HepG2 (cell line): ENCODE data around the gene ALG10. TPM values are rescaled to one million over a fixed set of nuclear protein-coding genes. Genes with fewer than 3 reads are reported as not detected.

ENCODE experiments used
- ATAC-seq: fragments of 200-7000 bp; cut with Tn5 transposase; 3 replicates; pipeline ENCODE4 v1.9.1; 2020; ENCODE audit warnings: mild to moderate bottlenecking, moderate library complexity
- BruUV-seq: library from RNA; stranded (reverse); fragments of 400-500 nt; replicated peaks from 2 replicates; lab custom pipeline; 2021; lab: Mats Ljungman, UMichigan
- CTCF ChIA-PET: fragments of 300-600 bp; formaldehyde crosslinking; extraction: SDS; loops from one replicate; lab custom pipeline; 2021; ENCODE audit warnings: low total read pairs, inconsistent platforms, low intra/inter-chr PET ratio; lab: Yijun Ruan, JAX
- POLR2A ChIA-PET: fragments of 350-600 bp; sonication (Branson Sonifier 250); formaldehyde crosslinking; loops from one replicate; lab custom pipeline; 2020; ENCODE audit warnings: antibody characterized with exemption, inconsistent platforms; lab: Yijun Ruan, JAX
- DNase-seq: peaks from one replicate; pipeline ENCODE4 v3.0.0-alpha.2; 2015; ENCODE audit warnings: low spot score
- FAIRE-seq: peaks from 3 replicates; lab custom pipeline; 2011; peaks lifted over from hg19 to GRCh38; lab: Jason Lieb, UNC
- H2AFZ ChIP-seq: one replicate; pipeline ENCODE4 v1.6.1; 2011; ENCODE audit warnings: low read length, inconsistent platforms
- H3K27ac ChIP-seq: fragments of 300-600 bp; 3 replicates; pipeline ENCODE4 v1.8.0; 2011; ENCODE audit warnings: mixed run types, mild to moderate bottlenecking, mixed read lengths, low read length, inconsistent platforms; ENCODE audit not compliant: insufficient read depth; ENCODE audit errors: extremely low read length
- H3K27me3 ChIP-seq, 2 experiments: fragments of 200-600 bp in 1 of 2; 2 replicates in 1 of 2; 3 replicates in 1 of 2; pipeline versions ENCODE4 v1.6.0 to v1.8.0; 2011; ENCODE audit warnings: low read length in 2 of 2, mild to moderate bottlenecking in 2 of 2, moderate library complexity in 2 of 2, inconsistent platforms in 1 of 2; ENCODE audit not compliant: insufficient read depth in 2 of 2, control insufficient read depth in 1 of 2
- H3K36me3 ChIP-seq, 2 experiments: fragments of 200-600 bp in 1 of 2; replicated peaks in 1 of 2; 2 replicates in 1 of 2; 3 replicates in 1 of 2; pipeline versions ENCODE4 v1.5.1 to v1.8.0; 2011; ENCODE audit warnings: low read length in 2 of 2, inconsistent platforms in 1 of 2; ENCODE audit not compliant: insufficient read depth in 2 of 2, control insufficient read depth in 1 of 2
- H3K4me1 ChIP-seq: 2 replicates; pipeline ENCODE4 v1.5.1; 2012; ENCODE audit warnings: low read length, inconsistent platforms; ENCODE audit not compliant: insufficient read depth
- H3K4me2 ChIP-seq: 2 replicates; pipeline ENCODE4 v1.6.0; 2011; ENCODE audit warnings: low read depth, low read length, inconsistent platforms
- H3K4me3 ChIP-seq, 3 experiments: fragments of 200-600 bp in 1 of 3; sonication (generic), shearing (Covaris generic) in 1 of 3; replicated peaks in 1 of 3; 2 replicates each; pipeline ENCODE4 v1.5.1; 2011 to 2016; ENCODE audit warnings: low read length in 3 of 3, inconsistent platforms in 2 of 3, low read depth in 2 of 3, mild to moderate bottlenecking in 2 of 3, control low read depth in 1 of 3, mixed read lengths in 1 of 3; ENCODE audit not compliant: insufficient read depth in 1 of 3
- H3K79me2 ChIP-seq: one replicate; pipeline ENCODE4 v1.6.1; 2011; ENCODE audit warnings: low read length, inconsistent platforms; ENCODE audit not compliant: insufficient read depth
- H3K9ac ChIP-seq: 2 replicates; pipeline ENCODE4 v1.6.0; 2011; ENCODE audit warnings: mild to moderate bottlenecking, low read depth, low read length, inconsistent platforms; ENCODE audit not compliant: insufficient read depth
- H3K9me3 ChIP-seq: 2 replicates; pipeline ENCODE4 v1.5.1; 2012; ENCODE audit warnings: mild to moderate bottlenecking, low read length
- H4K20me1 ChIP-seq: 2 replicates; pipeline ENCODE4 v1.6.0; 2011; ENCODE audit warnings: inconsistent platforms, mild to moderate bottlenecking, low read length, moderate library complexity; ENCODE audit not compliant: insufficient read depth
- KMT2A ChIP-seq: sonication (generic); formaldehyde crosslinking; IDR thresholded peaks from 2 replicates; pipeline ENCODE4 v1.4.0; 2020; ENCODE audit warnings: missing genetic modification reagents
- PLRG1 ChIP-seq: fragments of 450-650 bp; conservative IDR thresholded peaks from 2 replicates; pipeline ENCODE4 v1.6.1; 2016
- POLR2A ChIP-seq, 2 experiments: IDR thresholded peaks; 2 replicates each; pipeline ENCODE4 v1.6.1; 2011; ENCODE audit warnings: low read depth in 2 of 2, low read length in 2 of 2, mild to moderate bottlenecking in 1 of 2, moderate library complexity in 1 of 2; ENCODE audit not compliant: insufficient read depth in 1 of 2
- RBM39 ChIP-seq: fragments of 200-400 bp; formaldehyde crosslinking; IDR thresholded peaks from one replicate; pipeline ENCODE4 v1.6.1; 2018; ENCODE audit warnings: antibody characterized with exemption, mild to moderate bottlenecking, low read depth, low read length; ENCODE audit not compliant: poor library complexity, severe bottlenecking
- TAF1 ChIP-seq: sonication (generic); formaldehyde crosslinking; IDR thresholded peaks from 2 replicates; pipeline ENCODE4 v1.4.0; 2020; ENCODE audit warnings: missing genetic modification reagents
- ZBTB8A ChIP-seq: sonication (generic); formaldehyde crosslinking; IDR thresholded peaks from 2 replicates; pipeline ENCODE4 v1.4.0; 2020; ENCODE audit warnings: mild to moderate bottlenecking, low read depth, missing genetic modification reagents, borderline replicate concordance
- ZNF207 ChIP-seq: fragments of 450-650 bp; IDR thresholded peaks from 2 replicates; pipeline ENCODE4 v1.6.1; 2016; ENCODE audit warnings: antibody characterized with exemption, borderline replicate concordance
- ZNF44 ChIP-seq: sonication (generic); formaldehyde crosslinking; IDR thresholded peaks from 2 replicates; pipeline ENCODE4 v1.5.1; 2020; ENCODE audit warnings: mild to moderate bottlenecking, missing genetic modification reagents
- ZNF773 ChIP-seq: sonication (generic); formaldehyde crosslinking; IDR thresholded peaks from 2 replicates; pipeline ENCODE4 v1.4.0; 2020; ENCODE audit warnings: missing genetic modification reagents, borderline replicate concordance
- whole genome bisulfite sequencing: methylation state at CpG from one replicate; pipeline ENCODE4 v1.1.6; 2017; ENCODE audit warnings: low lambda C conversion rate; 5-methylcytosine and 5-hydroxymethylcytosine counted together
- in situ Hi-C: cut with HindIII; loops from 2 replicates; pipeline ENCODE4 v1.10.0; 2017; ENCODE audit warnings: low pct_unique_long_range_greater_than_20kb; ENCODE audit not compliant: extremely low pct_ligation_motif_present
- intact Hi-C: fragments of 100-400 bp; cut with micrococcal nuclease; formaldehyde crosslinking; loops from one replicate; pipeline ENCODE4 v1.10.0; 2022; ENCODE audit not compliant: unreplicated experiment
- polyA plus RNA-seq, 8 experiments: library from polyadenylated mRNA; depleted of rRNA in 3 of 8; stranded (reverse) in 7 of 8; unstranded in 1 of 8; fragments of >200 nt; fragmentation: Illumina TruSeq in 4 of 8; extraction: Trizol in 4 of 8; gene quantifications; 2 replicates each; pipeline versions ENCODE4 v1.2.1 to v1.2.3, GENCODE V29; 2011 to 2016; ENCODE audit warnings: low read depth in 4 of 8, missing spikeins in 1 of 8, mixed read lengths in 1 of 8; ENCODE audit not compliant: insufficient read depth in 1 of 8
- total RNA-seq, 5 experiments: library from RNA; depleted of rRNA; stranded (reverse); fragments of >200 nt; fragmentation: Illumina TruSeq; extraction: Trizol; gene quantifications; 2 replicates each; pipeline ENCODE4 v1.2.3, GENCODE V29; 2016; ENCODE audit warnings: low read depth in 1 of 5
- TF ChIP-seq, protein P1 (sequence below): sonication (generic); formaldehyde crosslinking; IDR thresholded peaks from 2 replicates; pipeline ENCODE4 v1.4.0; 2020; ENCODE audit warnings: missing genetic modification reagents, mild to moderate bottlenecking, borderline replicate concordance
- TF ChIP-seq, protein P2 (sequence below): sonication (generic); formaldehyde crosslinking; IDR thresholded peaks from 2 replicates; pipeline ENCODE4 v1.5.1; 2020; ENCODE audit warnings: mild to moderate bottlenecking, missing genetic modification reagents
- TF ChIP-seq, protein P3 (sequence below): sonication (generic); formaldehyde crosslinking; IDR thresholded peaks from 2 replicates; pipeline ENCODE4 v1.4.0; 2020; ENCODE audit warnings: missing genetic modification reagents

Gene ALG10
- total and polyA plus RNA-seq, 2 of the 13 experiments (the other 11 are each of a cell fraction or from before 2014, with no cell fraction given), result 7.9 to 17.4 TPM

DNA sequence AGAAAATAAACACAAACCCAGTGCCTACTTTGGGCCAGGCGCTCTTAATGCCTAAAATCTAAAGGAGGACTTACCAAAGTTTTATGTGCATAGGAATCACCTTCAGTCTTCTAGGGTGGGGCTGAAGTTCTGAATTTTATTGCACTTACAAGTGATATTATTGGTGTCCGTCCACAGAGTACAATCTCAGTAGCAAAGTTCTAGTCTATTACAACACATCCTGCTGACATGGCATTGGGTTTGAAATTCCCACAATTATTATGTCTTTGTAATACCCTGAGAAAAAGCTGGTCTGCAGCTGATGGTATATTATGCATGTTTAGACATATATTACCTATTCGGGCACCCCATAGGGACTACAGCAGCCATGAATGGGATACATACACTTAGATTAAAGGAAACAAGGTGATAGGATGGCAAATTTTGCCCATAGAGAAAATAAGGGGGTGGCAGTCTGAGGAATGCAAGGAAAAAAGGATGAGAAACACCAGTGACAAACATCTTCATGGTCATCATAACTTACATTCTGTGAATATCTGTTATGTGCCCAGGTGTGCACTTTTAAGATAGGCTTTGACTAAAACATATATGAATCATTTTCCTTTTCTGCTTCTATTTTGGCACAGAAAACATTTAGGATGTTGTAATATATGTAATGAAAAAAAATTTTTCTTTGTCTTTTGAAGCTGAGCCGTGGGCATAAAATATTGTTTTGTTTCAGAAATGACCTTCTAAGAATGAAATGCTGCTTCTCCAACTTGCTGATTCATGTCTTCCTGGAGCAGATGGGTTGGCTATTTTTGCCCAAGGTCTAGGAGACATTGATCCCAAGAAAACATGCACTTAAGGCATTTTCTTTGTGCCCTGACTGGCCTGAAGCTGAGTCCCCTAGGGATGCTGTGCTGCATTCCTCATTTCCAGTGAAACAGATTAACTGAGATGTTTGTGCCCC, 27.2 kb upstream of the ALG10 start:
- no peaks in the 10 kb centered on the region for H3K4me1 ChIP-seq
- no peak for ATAC-seq

More for the DNA sequence above, 27.2 kb upstream of the ALG10 start:
- WGBS, result 4% methylated on average over 4 of the region's 4 CpGs
- no peak overlapping the region for H3K4me3 ChIP-seq
- H3K9me3 ChIP-seq, result no peaks in the 10 kb centered on the region
- FAIRE-seq (no peak), DNase-seq (no peak)
- intact Hi-C loops (no loop called here), in situ Hi-C loops (no loop called here)
- ChIA-PET POLR2A (no interaction called here), CTCF (no interaction called here)
- no TSS peak for BruUV-seq
- no peaks in the 10 kb centered on the region for H4K20me1 ChIP-seq
- H3K4me2 ChIP-seq, result no peak overlapping the region
- no peaks in the 10 kb centered on the region for H3K36me3 ChIP-seq
- H2AFZ ChIP-seq, result no peak overlapping the region
- no peaks in the 10 kb centered on the region for H3K79me2 ChIP-seq
- H3K9ac ChIP-seq, result no peak overlapping the region
- no peak for TF ChIP-seq ZNF773 (CRISPR knock-in tag)
- TF ChIP-seq RBM39, result no peak
- TF ChIP-seq POLR2A (IDR thresholded peaks at IDR 0.05; ENCODE audit: insufficient read depth in 1 of 2, low read depth in 2 of 2, low read length in 2 of 2), result no peak
- TF ChIP-seq, protein P1, sequence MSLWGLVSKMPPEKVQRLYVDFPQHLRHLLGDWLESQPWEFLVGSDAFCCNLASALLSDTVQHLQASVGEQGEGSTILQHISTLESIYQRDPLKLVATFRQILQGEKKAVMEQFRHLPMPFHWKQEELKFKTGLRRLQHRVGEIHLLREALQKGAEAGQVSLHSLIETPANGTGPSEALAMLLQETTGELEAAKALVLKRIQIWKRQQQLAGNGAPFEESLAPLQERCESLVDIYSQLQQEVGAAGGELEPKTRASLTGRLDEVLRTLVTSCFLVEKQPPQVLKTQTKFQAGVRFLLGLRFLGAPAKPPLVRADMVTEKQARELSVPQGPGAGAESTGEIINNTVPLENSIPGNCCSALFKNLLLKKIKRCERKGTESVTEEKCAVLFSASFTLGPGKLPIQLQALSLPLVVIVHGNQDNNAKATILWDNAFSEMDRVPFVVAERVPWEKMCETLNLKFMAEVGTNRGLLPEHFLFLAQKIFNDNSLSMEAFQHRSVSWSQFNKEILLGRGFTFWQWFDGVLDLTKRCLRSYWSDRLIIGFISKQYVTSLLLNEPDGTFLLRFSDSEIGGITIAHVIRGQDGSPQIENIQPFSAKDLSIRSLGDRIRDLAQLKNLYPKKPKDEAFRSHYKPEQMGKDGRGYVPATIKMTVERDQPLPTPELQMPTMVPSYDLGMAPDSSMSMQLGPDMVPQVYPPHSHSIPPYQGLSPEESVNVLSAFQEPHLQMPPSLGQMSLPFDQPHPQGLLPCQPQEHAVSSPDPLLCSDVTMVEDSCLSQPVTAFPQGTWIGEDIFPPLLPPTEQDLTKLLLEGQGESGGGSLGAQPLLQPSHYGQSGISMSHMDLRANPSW (CRISPR knock-in tag), result no peak
- no peak for TF ChIP-seq TAF1
- TF ChIP-seq ZNF207, result no peak
- TF ChIP-seq KMT2A (CRISPR knock-in tag), result no peak
- TF ChIP-seq, protein P2, sequence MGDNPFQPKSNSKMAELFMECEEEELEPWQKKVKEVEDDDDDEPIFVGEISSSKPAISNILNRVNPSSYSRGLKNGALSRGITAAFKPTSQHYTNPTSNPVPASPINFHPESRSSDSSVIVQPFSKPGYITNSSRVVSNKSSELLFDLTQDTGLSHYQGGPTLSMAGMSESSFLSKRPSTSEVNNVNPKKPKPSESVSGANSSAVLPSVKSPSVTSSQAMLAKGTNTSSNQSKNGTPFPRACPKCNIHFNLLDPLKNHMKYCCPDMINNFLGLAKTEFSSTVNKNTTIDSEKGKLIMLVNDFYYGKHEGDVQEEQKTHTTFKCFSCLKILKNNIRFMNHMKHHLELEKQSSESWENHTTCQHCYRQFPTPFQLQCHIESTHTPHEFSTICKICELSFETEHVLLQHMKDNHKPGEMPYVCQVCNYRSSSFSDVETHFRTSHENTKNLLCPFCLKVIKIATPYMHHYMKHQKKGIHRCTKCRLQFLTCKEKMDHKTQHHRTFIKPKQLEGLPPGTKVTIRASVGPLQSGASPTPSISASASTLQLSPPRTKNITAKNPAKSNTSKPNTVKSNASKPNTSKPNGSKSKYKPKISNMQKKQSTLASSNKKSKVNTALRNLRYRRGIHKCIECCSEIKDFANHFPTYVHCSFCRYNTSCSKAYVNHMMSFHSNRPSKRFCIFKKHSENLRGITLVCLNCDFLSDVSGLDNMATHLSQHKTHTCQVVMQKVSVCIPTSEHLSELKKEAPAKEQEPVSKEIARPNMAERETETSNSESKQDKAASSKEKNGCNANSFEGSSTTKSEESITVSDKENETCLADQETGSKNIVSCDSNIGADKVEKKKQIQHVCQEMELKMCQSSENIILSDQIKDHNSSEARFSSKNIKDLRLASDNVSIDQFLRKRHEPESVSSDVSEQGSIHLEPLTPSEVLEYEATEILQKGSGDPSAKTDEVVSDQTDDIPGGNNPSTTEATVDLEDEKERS (CRISPR knock-in tag), result no peak
- no peak for TF ChIP-seq ZBTB8A
- no peak for TF ChIP-seq ZNF44 (CRISPR knock-in tag)
- TF ChIP-seq PLRG1, result no peak
- TF ChIP-seq, protein P3, sequence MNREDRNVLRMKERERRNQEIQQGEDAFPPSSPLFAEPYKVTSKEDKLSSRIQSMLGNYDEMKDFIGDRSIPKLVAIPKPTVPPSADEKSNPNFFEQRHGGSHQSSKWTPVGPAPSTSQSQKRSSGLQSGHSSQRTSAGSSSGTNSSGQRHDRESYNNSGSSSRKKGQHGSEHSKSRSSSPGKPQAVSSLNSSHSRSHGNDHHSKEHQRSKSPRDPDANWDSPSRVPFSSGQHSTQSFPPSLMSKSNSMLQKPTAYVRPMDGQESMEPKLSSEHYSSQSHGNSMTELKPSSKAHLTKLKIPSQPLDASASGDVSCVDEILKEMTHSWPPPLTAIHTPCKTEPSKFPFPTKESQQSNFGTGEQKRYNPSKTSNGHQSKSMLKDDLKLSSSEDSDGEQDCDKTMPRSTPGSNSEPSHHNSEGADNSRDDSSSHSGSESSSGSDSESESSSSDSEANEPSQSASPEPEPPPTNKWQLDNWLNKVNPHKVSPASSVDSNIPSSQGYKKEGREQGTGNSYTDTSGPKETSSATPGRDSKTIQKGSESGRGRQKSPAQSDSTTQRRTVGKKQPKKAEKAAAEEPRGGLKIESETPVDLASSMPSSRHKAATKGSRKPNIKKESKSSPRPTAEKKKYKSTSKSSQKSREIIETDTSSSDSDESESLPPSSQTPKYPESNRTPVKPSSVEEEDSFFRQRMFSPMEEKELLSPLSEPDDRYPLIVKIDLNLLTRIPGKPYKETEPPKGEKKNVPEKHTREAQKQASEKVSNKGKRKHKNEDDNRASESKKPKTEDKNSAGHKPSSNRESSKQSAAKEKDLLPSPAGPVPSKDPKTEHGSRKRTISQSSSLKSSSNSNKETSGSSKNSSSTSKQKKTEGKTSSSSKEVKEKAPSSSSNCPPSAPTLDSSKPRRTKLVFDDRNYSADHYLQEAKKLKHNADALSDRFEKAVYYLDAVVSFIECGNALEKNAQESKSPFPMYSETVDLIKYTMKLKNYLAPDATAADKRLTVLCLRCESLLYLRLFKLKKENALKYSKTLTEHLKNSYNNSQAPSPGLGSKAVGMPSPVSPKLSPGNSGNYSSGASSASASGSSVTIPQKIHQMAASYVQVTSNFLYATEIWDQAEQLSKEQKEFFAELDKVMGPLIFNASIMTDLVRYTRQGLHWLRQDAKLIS (CRISPR knock-in tag), result no peak
- H3K27me3 ChIP-seq, result no peaks in the 10 kb centered on the region
- no peak overlapping the region for H3K27ac ChIP-seq
